Measurements from ENCODE around the gene NELL1.

NELL1 gene

GRCh38 chr11:20880094-20880493, 210.7 kb downstream of the NELL1 start:
- no peak for DNase-seq

GRCh38 chr11:20881328-20882079, 212.1 kb downstream of the NELL1 start:
- no peak for DNase-seq

GRCh38 chr11:20887137-20887536, 217.8 kb downstream of the NELL1 start:
- DNase-seq: no peak

- DNase-seq: no peak
Observed at GRCh38 chr11:20894296-20894695, 224.9 kb downstream of the NELL1 start.

- DNase-seq: no peak
Observed at GRCh38 chr11:20909995-20910726, 240.8 kb downstream of the NELL1 start.

- no peak for DNase-seq
Observed at GRCh38 chr11:20910733-20911132, 241.3 kb downstream of the NELL1 start.

- DNase-seq: no peak
Observed at GRCh38 chr11:20912065-20912821, 242.9 kb downstream of the NELL1 start.

GRCh38 chr11:20912922-20913512, 243.6 kb downstream of the NELL1 start:
- DNase-seq: no peak

- DNase-seq: no peak
Observed at GRCh38 chr11:20917306-20917705, 247.9 kb downstream of the NELL1 start.

GRCh38 chr11:20926799-20927540, 257.6 kb downstream of the NELL1 start:
- DNase-seq: no peak

GRCh38 chr11:20931029-20931428, 261.6 kb downstream of the NELL1 start:
- DNase-seq: no peak

GRCh38 chr11:20933086-20933485, 263.7 kb downstream of the NELL1 start:
- no peak for DNase-seq

GRCh38 chr11:20933958-20934357, 264.6 kb downstream of the NELL1 start:
- DNase-seq: no peak

GRCh38 chr11:20934516-20934915, 265.1 kb downstream of the NELL1 start:
- DNase-seq: no peak

GRCh38 chr11:20937826-20938225, 268.4 kb downstream of the NELL1 start:
- no peak for DNase-seq

GRCh38 chr11:20949585-20949984, 280.2 kb downstream of the NELL1 start:
- no peak for DNase-seq

GRCh38 chr11:20962581-20962980, 293.2 kb downstream of the NELL1 start:
- DNase-seq: no peak

- no peak for DNase-seq
Observed at GRCh38 chr11:20963596-20963995, 294.2 kb downstream of the NELL1 start.

- no peak for DNase-seq
Observed at GRCh38 chr11:20964985-20965384, 295.6 kb downstream of the NELL1 start.

- DNase-seq: no peak
Observed at GRCh38 chr11:20966489-20966888, 297.1 kb downstream of the NELL1 start.

- no peak for DNase-seq
Observed at GRCh38 chr11:20973940-20974559, 304.7 kb downstream of the NELL1 start.

- no peak for DNase-seq
Observed at GRCh38 chr11:20980736-20981135, 311.4 kb downstream of the NELL1 start.
